ENCODE measurements around the gene TLDC2.
"Not testable (repeated sequence)": the region's sequence is repeated elsewhere in the genome, so short reads cannot be mapped to it uniquely, and the experiment has no call there.

- TF ChIP-seq CTCF (IDR thresholded peaks at IDR 0.05; ENCODE audit: insufficient read depth, low read depth, low read length); EZH2 (IDR thresholded peaks at IDR 0.05; ENCODE audit: insufficient read depth, low read length): not testable (repeated sequence)
These were observed 37.6 kb upstream of the TLDC2 start for GRCh38 chr20:36838376-36838775.

All from astrocyte (in vitro differentiated cells and primary cell).